Measurements from ENCODE around the gene ZNF835.

- no peak for TF ChIP-seq POLR2A (IDR thresholded peaks at IDR 0.05)
- TF ChIP-seq, protein P1, sequence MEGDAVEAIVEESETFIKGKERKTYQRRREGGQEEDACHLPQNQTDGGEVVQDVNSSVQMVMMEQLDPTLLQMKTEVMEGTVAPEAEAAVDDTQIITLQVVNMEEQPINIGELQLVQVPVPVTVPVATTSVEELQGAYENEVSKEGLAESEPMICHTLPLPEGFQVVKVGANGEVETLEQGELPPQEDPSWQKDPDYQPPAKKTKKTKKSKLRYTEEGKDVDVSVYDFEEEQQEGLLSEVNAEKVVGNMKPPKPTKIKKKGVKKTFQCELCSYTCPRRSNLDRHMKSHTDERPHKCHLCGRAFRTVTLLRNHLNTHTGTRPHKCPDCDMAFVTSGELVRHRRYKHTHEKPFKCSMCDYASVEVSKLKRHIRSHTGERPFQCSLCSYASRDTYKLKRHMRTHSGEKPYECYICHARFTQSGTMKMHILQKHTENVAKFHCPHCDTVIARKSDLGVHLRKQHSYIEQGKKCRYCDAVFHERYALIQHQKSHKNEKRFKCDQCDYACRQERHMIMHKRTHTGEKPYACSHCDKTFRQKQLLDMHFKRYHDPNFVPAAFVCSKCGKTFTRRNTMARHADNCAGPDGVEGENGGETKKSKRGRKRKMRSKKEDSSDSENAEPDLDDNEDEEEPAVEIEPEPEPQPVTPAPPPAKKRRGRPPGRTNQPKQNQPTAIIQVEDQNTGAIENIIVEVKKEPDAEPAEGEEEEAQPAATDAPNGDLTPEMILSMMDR (IDR thresholded peaks at IDR 0.05 in 4 of 5, conservative IDR thresholded peaks at IDR 0.05 in 1 of 5) = no peak
Measured at GRCh38 chr19:56623006-56623405, 48.6 kb downstream of the ZNF835 start.

All from gastrocnemius medialis (tissue), 4 donors.